IPS-18c (cell line): ENCODE results near the gene USP7.
"Not testable (repeated sequence)": the region's sequence is repeated elsewhere in the genome, so short reads cannot be mapped to it uniquely, and the experiment has no call there.

Source experiments
- H3K4me3 ChIP-seq: 2 replicates; pipeline ENCODE4 v1.7.0; 2013; ENCODE audit warnings: low read depth, mild to moderate bottlenecking, low read length, moderate library complexity; ENCODE audit not compliant: insufficient read depth
- H3K9me3 ChIP-seq: one replicate; pipeline ENCODE4 v1.6.1; 2013; ENCODE audit warnings: mild to moderate bottlenecking, low read length, moderate library complexity; ENCODE audit not compliant: control insufficient read depth, insufficient read depth

Gene USP7

GRCh38 chr16:8920645-8921346 is 42.9 kb downstream of the USP7 start:
- H3K9me3 ChIP-seq, result no peaks in the 10 kb centered on the region

GRCh38 chr16:8919934-8920462 is 43.7 kb downstream of the USP7 start:
- Histone ChIP-seq H3K4me3 (no peak overlapping the region), H3K9me3 (no peaks in the 10 kb centered on the region)

More at GRCh38 chr16:8920645-8921346, 42.9 kb downstream of the USP7 start:
- H3K4me3 ChIP-seq, result no peak overlapping the region

- Histone ChIP-seq H3K4me3 (no peak overlapping the region), H3K9me3 (no peaks in the 10 kb centered on the region)
These were observed 44.4 kb downstream of the USP7 start for GRCh38 chr16:8919089-8919933.

GRCh38 chr16:8917336-8917735 is 46.4 kb downstream of the USP7 start:
- H3K9me3 ChIP-seq, H3K4me3 ChIP-seq: not testable (repeated sequence)

GRCh38 chr16:8916541-8917225 is 47.0 kb downstream of the USP7 start:
- H3K4me3 ChIP-seq, result no peak overlapping the region
- no peaks in the 10 kb centered on the region for H3K9me3 ChIP-seq

GRCh38 chr16:8915722-8916301 is 47.9 kb downstream of the USP7 start:
- Histone ChIP-seq H3K9me3 (no peaks in the 10 kb centered on the region), H3K4me3 (no peak overlapping the region)

GRCh38 chr16:8914098-8914497 is 49.6 kb downstream of the USP7 start:
- no peak overlapping the region for H3K4me3 ChIP-seq
- no peaks in the 10 kb centered on the region for H3K9me3 ChIP-seq

GRCh38 chr16:8912793-8913192 is 50.9 kb downstream of the USP7 start:
- no peak overlapping the region for H3K4me3 ChIP-seq
- H3K9me3 ChIP-seq, result no peaks in the 10 kb centered on the region

GRCh38 chr16:8910811-8911210 is 52.9 kb downstream of the USP7 start:
- Histone ChIP-seq H3K9me3 (no peaks in the 10 kb centered on the region), H3K4me3 (no peak overlapping the region)

GRCh38 chr16:8908810-8909468 is 54.8 kb downstream of the USP7 start:
- Histone ChIP-seq H3K4me3 (no peak overlapping the region), H3K9me3 (no peaks in the 10 kb centered on the region)

GRCh38 chr16:8907096-8907495 is 56.6 kb downstream of the USP7 start:
- no peak overlapping the region for H3K4me3 ChIP-seq
- no peaks in the 10 kb centered on the region for H3K9me3 ChIP-seq

GRCh38 chr16:8905795-8906591 is 57.7 kb downstream of the USP7 start:
- Histone ChIP-seq H3K4me3 (no peak overlapping the region), H3K9me3 (no peaks in the 10 kb centered on the region)

- H3K9me3 ChIP-seq, result no peaks in the 10 kb centered on the region
- no peak overlapping the region for H3K4me3 ChIP-seq
These were observed 58.4 kb downstream of the USP7 start for GRCh38 chr16:8905168-8905762.

- no peak overlapping the region for H3K4me3 ChIP-seq
- H3K9me3 ChIP-seq, result no peaks in the 10 kb centered on the region
These were observed 59.7 kb downstream of the USP7 start for GRCh38 chr16:8904018-8904430.

GRCh38 chr16:8903004-8903403 is 60.7 kb downstream of the USP7 start:
- H3K4me3 ChIP-seq, result no peak overlapping the region
- no peaks in the 10 kb centered on the region for H3K9me3 ChIP-seq

- Histone ChIP-seq H3K9me3 (no peaks in the 10 kb centered on the region), H3K4me3 (no peak overlapping the region)
These were observed 62.3 kb downstream of the USP7 start for GRCh38 chr16:8901320-8901861.
